ENCODE measurements around the gene APLNR.

- TF ChIP-seq POLR2A (IDR thresholded peaks at IDR 0.05): no peak
- no peak for TF ChIP-seq CTCF (IDR thresholded peaks at IDR 0.05 in 8 of 11, conservative IDR thresholded peaks at IDR 0.05 in 3 of 11)
- TF ChIP-seq POLR2AphosphoS5 (IDR thresholded peaks at IDR 0.05): no peak
Measured at GRCh38 chr11:57263351-57263750, 26.3 kb upstream of the APLNR start.
